Mesenchymal stem cell (in vitro differentiated cells and primary cell): ENCODE measurements around the gene KIAA0825.

ENCODE experiments used
- DNase-seq: peaks from one replicate; pipeline ENCODE4 v3.0.0-alpha.2; 2013
- H2AFZ ChIP-seq: one replicate; pipeline ENCODE4 v1.6.1; 2013; ENCODE audit warnings: low read depth, mild to moderate bottlenecking, control low read depth, inconsistent platforms, low read length, moderate library complexity
- H2AK5ac ChIP-seq: 2 replicates; pipeline ENCODE4 v1.6.1; 2013; ENCODE audit warnings: low read length, moderate library complexity, mild to moderate bottlenecking, inconsistent platforms; ENCODE audit not compliant: severe bottlenecking
- H2BK120ac ChIP-seq: one replicate; pipeline ENCODE4 v1.6.1; 2013; ENCODE audit warnings: low read depth, mild to moderate bottlenecking, inconsistent platforms, low read length, moderate library complexity
- H2BK12ac ChIP-seq, 2 experiments: one replicate each; pipeline ENCODE4 v1.6.1; 2013; ENCODE audit warnings: inconsistent platforms in 2 of 2, low read length in 2 of 2, mild to moderate bottlenecking in 2 of 2, moderate library complexity in 2 of 2, control low read depth in 1 of 2
- H2BK15ac ChIP-seq: one replicate; pipeline ENCODE4 v1.6.1; 2013; ENCODE audit warnings: mild to moderate bottlenecking, low read depth, inconsistent platforms; ENCODE audit not compliant: poor library complexity, severe bottlenecking
- H2BK5ac ChIP-seq: 2 replicates; pipeline ENCODE4 v1.6.1; 2013; ENCODE audit warnings: low read depth, mild to moderate bottlenecking, low read length, control low read depth, inconsistent platforms; ENCODE audit not compliant: poor library complexity, severe bottlenecking
- H3K14ac ChIP-seq, 2 experiments: one replicate each; pipeline ENCODE4 v1.6.1; 2013; ENCODE audit warnings: inconsistent platforms in 2 of 2, low read length in 2 of 2, control low read depth in 1 of 2, mild to moderate bottlenecking in 1 of 2, moderate library complexity in 1 of 2
- H3K18ac ChIP-seq, 2 experiments: one replicate each; pipeline ENCODE4 v1.6.1; 2013; ENCODE audit warnings: inconsistent platforms in 2 of 2, low read length in 2 of 2, control low read depth in 1 of 2, low read depth in 1 of 2, mild to moderate bottlenecking in 1 of 2
- H3K23ac ChIP-seq, 2 experiments: one replicate each; pipeline ENCODE4 v1.6.1; 2013; ENCODE audit warnings: inconsistent platforms in 2 of 2, low read length in 2 of 2, mild to moderate bottlenecking in 2 of 2, moderate library complexity in 2 of 2, control low read depth in 1 of 2
- H3K27ac ChIP-seq: 2 replicates; pipeline ENCODE4 v1.5.1; 2013; ENCODE audit warnings: mild to moderate bottlenecking, moderate library complexity, low read length, control low read depth, inconsistent platforms; ENCODE audit not compliant: poor library complexity, severe bottlenecking
- H3K27me3 ChIP-seq, 2 experiments: 2 replicates each; pipeline versions ENCODE4 v1.6.1 to v1.7.0; 2013; ENCODE audit warnings: low read length in 2 of 2, mild to moderate bottlenecking in 2 of 2, moderate library complexity in 2 of 2, control low read depth in 1 of 2, inconsistent platforms in 1 of 2; ENCODE audit not compliant: control insufficient read depth in 1 of 2, insufficient read depth in 1 of 2
- H3K36me3 ChIP-seq, 2 experiments: 2 replicates each; pipeline versions ENCODE4 v1.6.1 to v1.7.0; 2013; ENCODE audit warnings: low read length in 2 of 2, control low read depth in 1 of 2, inconsistent platforms in 1 of 2, low read depth in 1 of 2, mild to moderate bottlenecking in 1 of 2; ENCODE audit not compliant: insufficient read depth in 2 of 2, control insufficient read depth in 1 of 2
- H3K4ac ChIP-seq, 2 experiments: one replicate each; pipeline ENCODE4 v1.6.1; 2013; ENCODE audit warnings: inconsistent platforms in 2 of 2, low read length in 2 of 2, mild to moderate bottlenecking in 2 of 2, moderate library complexity in 2 of 2, control low read depth in 1 of 2, low read depth in 1 of 2
- H3K4me1 ChIP-seq: 2 replicates; pipeline ENCODE4 v1.6.1; 2013; ENCODE audit warnings: low read depth, low read length, control low read depth; ENCODE audit not compliant: control insufficient read depth, insufficient read depth
- H3K4me2 ChIP-seq: 2 replicates; pipeline ENCODE4 v1.6.1; 2013; ENCODE audit warnings: low read length, mild to moderate bottlenecking, inconsistent platforms; ENCODE audit not compliant: poor library complexity, severe bottlenecking
- H3K4me3 ChIP-seq, 2 experiments: 2 replicates each; pipeline versions ENCODE4 v1.5.1 to v1.7.0; 2013; ENCODE audit warnings: low read length in 2 of 2, mild to moderate bottlenecking in 2 of 2, control low read depth in 1 of 2, low read depth in 1 of 2; ENCODE audit not compliant: insufficient read depth in 1 of 2
- H3K79me1 ChIP-seq: replicated peaks from 2 replicates; pipeline ENCODE4 v1.6.1; 2013; ENCODE audit warnings: mild to moderate bottlenecking, control low read depth, low read length, inconsistent platforms; ENCODE audit not compliant: poor library complexity, severe bottlenecking
- H3K9ac ChIP-seq: 2 replicates; pipeline ENCODE4 v1.7.0; 2013; ENCODE audit warnings: mild to moderate bottlenecking, low read length, moderate library complexity
- H3K9me3 ChIP-seq: 2 replicates; pipeline ENCODE4 v1.7.0; 2013; ENCODE audit warnings: mild to moderate bottlenecking, low read length; ENCODE audit not compliant: control insufficient read depth
- H4K8ac ChIP-seq: one replicate; pipeline ENCODE4 v1.6.1; 2013; ENCODE audit warnings: inconsistent platforms, mild to moderate bottlenecking, low read length, moderate library complexity
- H4K91ac ChIP-seq: one replicate; pipeline ENCODE4 v1.6.1; 2013; ENCODE audit warnings: mild to moderate bottlenecking, low read length, inconsistent platforms
- WGBS: methylation state at CpG from one replicate; pipeline ENCODE4 v1.1.7; 2013; ENCODE audit warnings: mixed read lengths; 5-methylcytosine and 5-hydroxymethylcytosine counted together

The KIAA0825 gene

DNA sequence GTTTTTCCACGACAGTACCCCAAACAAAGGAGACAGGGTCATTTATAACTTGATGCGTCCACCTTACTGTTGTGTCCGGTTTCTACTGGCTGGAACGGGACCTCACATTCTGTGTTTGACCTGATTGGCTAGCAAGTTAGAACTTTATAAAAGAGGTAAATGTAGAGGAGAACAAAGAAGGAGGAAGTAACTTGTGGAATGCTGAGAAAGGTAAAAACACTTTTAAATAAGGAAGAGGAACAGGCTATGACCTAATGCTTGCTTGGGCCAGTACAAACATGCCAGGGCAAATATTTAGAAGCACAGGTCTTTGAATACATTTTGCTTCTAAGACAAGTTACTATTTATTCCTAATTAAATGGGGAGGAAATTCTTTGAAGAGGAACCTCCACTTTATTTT, 251.6 kb downstream of the KIAA0825 start:
- H3K9me3 ChIP-seq, result no peaks in the 10 kb centered on the region
- H3K79me1 ChIP-seq, result no peaks in the 10 kb centered on the region
- no peak overlapping the region for H2BK5ac ChIP-seq
- H3K14ac ChIP-seq, result no peak overlapping the region
- no peaks in the 10 kb centered on the region for H3K4me1 ChIP-seq
- H3K9ac ChIP-seq, result no peak overlapping the region
- H2BK12ac ChIP-seq, result no peak overlapping the region
- H3K27me3 ChIP-seq, result no peaks in the 10 kb centered on the region
- no peaks in the 10 kb centered on the region for H3K36me3 ChIP-seq
- H2AFZ ChIP-seq, result no peak overlapping the region
- no peak overlapping the region for H2BK120ac ChIP-seq
- DNase-seq, result no peak
- no peak overlapping the region for H2AK5ac ChIP-seq
- no peak overlapping the region for H3K18ac ChIP-seq
- H4K8ac ChIP-seq, result no peak overlapping the region
- H3K23ac ChIP-seq, result no peak overlapping the region
- no peak overlapping the region for H3K4me2 ChIP-seq
- H3K4ac ChIP-seq, result no peak overlapping the region
- WGBS, result 91% methylated on average over 4 of the region's 4 CpGs
- no peak overlapping the region for H4K91ac ChIP-seq
- H3K27ac ChIP-seq, result no peak overlapping the region
- no peak overlapping the region for H2BK15ac ChIP-seq
- H3K4me3 ChIP-seq, result no peak overlapping the region

DNA sequence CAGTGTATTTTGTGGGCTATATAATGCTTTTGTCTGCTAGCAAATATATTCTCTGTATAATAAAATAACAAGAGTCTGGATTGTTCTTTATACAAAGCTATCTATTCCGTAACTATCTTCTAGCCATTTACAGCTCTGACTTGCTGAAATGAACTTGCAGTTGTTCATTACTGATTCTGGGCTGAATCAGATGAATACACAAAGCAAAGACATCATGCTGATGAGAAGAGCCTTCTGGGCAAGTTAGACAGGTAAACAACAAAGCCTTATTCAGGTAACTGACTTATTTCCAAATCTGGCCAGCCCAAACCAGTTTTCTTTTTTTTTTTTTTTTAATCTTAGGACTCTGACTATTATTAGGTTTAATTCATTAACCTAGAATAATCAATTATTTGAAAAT, 255.5 kb downstream of the KIAA0825 start:
- Histone ChIP-seq H3K36me3 (no peaks in the 10 kb centered on the region), H3K18ac (no peak overlapping the region), H3K79me1 (no peaks in the 10 kb centered on the region), H2AFZ (no peak overlapping the region), H3K9me3 (peaks cover 15% of the 10 kb centered on the region), H3K23ac (no peak overlapping the region), H3K4me2 (no peak overlapping the region), H2BK12ac (no peak overlapping the region), H4K8ac (no peak overlapping the region), H4K91ac (no peak overlapping the region), H2BK15ac (no peak overlapping the region), H3K4me1 (no peaks in the 10 kb centered on the region), H3K14ac (no peak overlapping the region), H3K27ac (no peak overlapping the region), H3K4ac (no peak overlapping the region), H3K27me3 (no peaks in the 10 kb centered on the region), H2AK5ac (no peak overlapping the region), H2BK120ac (no peak overlapping the region), H3K9ac (no peak overlapping the region), H3K4me3 (no peak overlapping the region), H2BK5ac (no peak overlapping the region)
- DNase-seq, result no peak
- WGBS, result no CpG with 5 or more reads among the region's 1 CpG

DNA sequence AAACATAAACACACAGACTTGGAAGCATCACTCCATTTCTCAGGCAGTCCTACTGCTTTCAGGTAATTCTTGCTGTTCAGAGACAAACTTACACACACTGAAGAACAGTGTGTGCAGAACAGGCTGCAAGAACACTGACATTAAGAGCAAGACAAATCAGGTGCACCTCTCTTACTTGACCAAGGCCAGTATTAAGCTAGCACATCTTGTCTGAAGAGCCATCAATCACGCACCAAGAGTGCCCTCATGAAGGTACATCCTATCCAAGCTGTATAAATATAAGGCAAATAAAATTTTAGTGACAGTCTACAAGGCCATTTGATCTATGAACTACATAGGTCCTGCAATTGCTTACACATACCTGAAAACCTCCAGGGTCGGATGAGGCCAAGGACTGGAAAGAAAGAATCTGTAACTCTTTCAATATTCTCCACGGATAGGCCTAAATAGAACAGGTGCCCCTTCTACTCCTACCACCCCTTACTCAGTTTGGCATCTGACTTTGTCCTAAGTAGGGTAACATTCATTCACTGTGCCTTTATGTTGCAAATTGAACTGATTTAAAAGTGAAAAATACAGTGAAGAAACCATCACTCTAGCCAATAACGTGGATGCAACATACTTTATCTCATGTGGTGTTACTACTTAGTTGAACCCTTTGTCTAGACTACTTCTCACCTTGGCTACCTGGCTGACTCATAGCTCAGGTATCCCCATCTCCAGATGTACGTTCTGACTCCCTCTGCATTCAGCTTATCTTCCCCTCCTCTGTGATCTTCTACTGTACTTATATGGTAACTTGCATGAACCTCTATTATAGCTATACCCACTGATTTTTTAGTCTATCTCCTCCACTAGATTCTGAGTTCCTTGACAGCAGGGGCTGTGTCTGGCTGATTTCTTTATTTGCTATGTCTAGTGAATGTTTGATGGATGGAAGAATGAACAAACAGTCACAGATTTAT, 256.3 kb downstream of the KIAA0825 start:
- no peak overlapping the region for H4K8ac ChIP-seq
- no peaks in the 10 kb centered on the region for H3K4me1 ChIP-seq
- no peak for DNase-seq
- H3K36me3 ChIP-seq, result no peaks in the 10 kb centered on the region
- no peak overlapping the region for H3K4me2 ChIP-seq
- H3K18ac ChIP-seq, result no peak overlapping the region
- H3K27ac ChIP-seq, result no peak overlapping the region
- H2BK5ac ChIP-seq, result no peak overlapping the region
- no peak overlapping the region for H3K4ac ChIP-seq
- H2BK15ac ChIP-seq, result no peak overlapping the region
- H2BK12ac ChIP-seq, result no peak overlapping the region
- H3K79me1 ChIP-seq, result no peaks in the 10 kb centered on the region
- H4K91ac ChIP-seq, result no peak overlapping the region
- H3K23ac ChIP-seq, result no peak overlapping the region
- H3K9ac ChIP-seq, result no peak overlapping the region
- H2AFZ ChIP-seq, result no peak overlapping the region
- H3K27me3 ChIP-seq, result no peaks in the 10 kb centered on the region
- peaks cover 15% of the 10 kb centered on the region for H3K9me3 ChIP-seq
- no peak overlapping the region for H3K4me3 ChIP-seq
- H2AK5ac ChIP-seq, result no peak overlapping the region
- H2BK120ac ChIP-seq, result no peak overlapping the region
- WGBS, result 45% methylated on average over 4 of the region's 5 CpGs
- H3K14ac ChIP-seq, result no peak overlapping the region

DNA sequence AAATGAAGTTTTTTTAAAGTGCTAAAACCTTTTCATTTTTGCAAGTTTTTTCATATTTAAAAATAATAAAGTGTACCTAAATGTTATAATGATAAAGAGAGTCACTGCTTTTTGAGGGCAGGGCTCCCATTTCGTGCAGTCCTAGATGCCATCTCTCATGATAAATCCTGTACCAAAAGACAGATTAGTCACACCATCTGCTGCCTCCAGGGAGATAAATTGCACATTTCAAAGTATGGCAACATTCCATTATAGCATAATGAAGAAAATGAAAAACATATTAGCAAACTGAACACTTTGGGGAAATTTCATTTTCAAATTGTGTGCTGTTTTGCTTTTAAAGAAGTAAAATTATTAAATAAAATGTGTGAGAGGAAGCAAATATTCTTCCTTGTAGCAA, 257.2 kb downstream of the KIAA0825 start:
- H3K4ac ChIP-seq, result no peak overlapping the region
- no peak overlapping the region for H2BK5ac ChIP-seq
- no peaks in the 10 kb centered on the region for H3K4me1 ChIP-seq
- H3K36me3 ChIP-seq, result no peaks in the 10 kb centered on the region
- H3K23ac ChIP-seq, result no peak overlapping the region
- no peak overlapping the region for H3K18ac ChIP-seq
- no peak overlapping the region for H2BK120ac ChIP-seq
- H3K14ac ChIP-seq, result no peak overlapping the region
- DNase-seq, result no peak
- H4K8ac ChIP-seq, result no peak overlapping the region
- no peak overlapping the region for H3K4me3 ChIP-seq
- H4K91ac ChIP-seq, result no peak overlapping the region
- H2AFZ ChIP-seq, result no peak overlapping the region
- H3K9me3 ChIP-seq, result peaks cover 15% of the 10 kb centered on the region
- H2BK15ac ChIP-seq, result no peak overlapping the region
- no peaks in the 10 kb centered on the region for H3K27me3 ChIP-seq
- no peak overlapping the region for H2AK5ac ChIP-seq
- WGBS, result no CpG with 5 or more reads among the region's 1 CpG
- H3K79me1 ChIP-seq, result no peaks in the 10 kb centered on the region
- no peak overlapping the region for H3K4me2 ChIP-seq
- no peak overlapping the region for H2BK12ac ChIP-seq
- no peak overlapping the region for H3K9ac ChIP-seq
- no peak overlapping the region for H3K27ac ChIP-seq
